Right lobe of liver (tissue), 6 donors: Measurements from ENCODE around the gene HSPH1. TPM values are rescaled to one million over a fixed set of nuclear protein-coding genes. Genes with fewer than 3 reads are reported as not detected.

Experiments used
- ATAC-seq, 4 donors: fragments of 200-7000 bp; cut with Tn5 transposase; one replicate each; pipeline ENCODE4 v1.9.1; 2020; ENCODE audit warnings: mild to moderate bottlenecking in 4 of 4, moderate library complexity in 4 of 4
- DNase-seq, 3 donors: peaks; one replicate each; pipeline ENCODE4 v3.0.0-alpha.2; 2020
- H3K27ac ChIP-seq, 3 donors: fragments of 200-600 bp; one replicate each; pipeline ENCODE4 v1.8.0; 2022
- H3K27me3 ChIP-seq, 2 donors: fragments of 200-600 bp; one replicate each; pipeline ENCODE4 v1.8.0; 2022
- H3K36me3 ChIP-seq, 4 donors: fragments of 200-600 bp; sonication (generic) in 1 of 4; one replicate each; pipeline versions ENCODE4 v1.5.1 to v1.8.0; 2017 to 2022; ENCODE audit warnings: control low read depth in 1 of 4
- H3K4me1 ChIP-seq, 4 donors: fragments of 200-600 bp; sonication (generic) in 1 of 4; one replicate each; pipeline versions ENCODE4 v1.5.1 to v1.8.0; 2017 to 2022; ENCODE audit warnings: control low read depth in 1 of 4
- H3K4me3 ChIP-seq, 3 donors: fragments of 200-600 bp; one replicate each; pipeline ENCODE4 v1.8.0; 2022
- H3K9me3 ChIP-seq, 4 donors: fragments of 200-600 bp; sonication (generic) in 1 of 4; one replicate each; pipeline versions ENCODE4 v1.5.1 to v1.8.0; 2017 to 2022; ENCODE audit warnings: control low read depth in 1 of 4
- POLR2A ChIP-seq: fragments of 450-650 bp; IDR thresholded peaks from one replicate; pipeline ENCODE4 v1.6.1; 2017; ENCODE audit warnings: antibody characterized with exemption, mild to moderate bottlenecking
- WGBS: methylation state at CpG from one replicate; pipeline ENCODE4 v1.1.6; 2018; ENCODE audit warnings: low coverage, low lambda C conversion rate; ENCODE audit not compliant: insufficient coverage; ENCODE audit errors: missing lambda C conversion rate; 5-methylcytosine and 5-hydroxymethylcytosine counted together
- intact Hi-C, 2 donors: fragments of 100-400 bp; cut with DNase I; formaldehyde crosslinking; loops; one replicate each; pipeline versions ENCODE4 v1.11.2 to v1.14.1; 2022
- total RNA-seq, 6 experiments: library from RNA; depleted of rRNA in 2 of 6; stranded (reverse); fragments of >200 nt in 2 of 6; fragmentation: NEBNext Ultra II Directional in 3 of 6; extraction: Animal tissue kit (Norgen Biotek cat#: 25700) in 3 of 6; gene quantifications; one replicate each; pipeline versions ENCODE4 v1.1.0 to v1.2.4, GENCODE V29; 2016 to 2023
- TF ChIP-seq, protein P1 (sequence below), 4 donors: fragments of 200-600 bp in 3 of 4; fragments of 450-650 bp in 1 of 4; IDR thresholded peaks; one replicate each; pipeline versions ENCODE4 v1.5.1 to v1.8.0; 2016 to 2022; ENCODE audit warnings: antibody characterized with exemption in 4 of 4, mild to moderate bottlenecking in 2 of 4
- donor health status: DM: no; HTN: yes; CAD: no.
- donor health status: DM: no; HTN: no; CAD: no.
- donor health status: DM: no; HTN: no; CAD: no.
- donor health status: DM: no; HTN: yes; CAD: no.
- donor health status: DM: no; HTN: yes; CAD: no.

HSPH1 gene
- total RNA-seq, 6 experiments from 2014 or later, result 19.6 to 60.8 (median 31.0) TPM

DNA sequence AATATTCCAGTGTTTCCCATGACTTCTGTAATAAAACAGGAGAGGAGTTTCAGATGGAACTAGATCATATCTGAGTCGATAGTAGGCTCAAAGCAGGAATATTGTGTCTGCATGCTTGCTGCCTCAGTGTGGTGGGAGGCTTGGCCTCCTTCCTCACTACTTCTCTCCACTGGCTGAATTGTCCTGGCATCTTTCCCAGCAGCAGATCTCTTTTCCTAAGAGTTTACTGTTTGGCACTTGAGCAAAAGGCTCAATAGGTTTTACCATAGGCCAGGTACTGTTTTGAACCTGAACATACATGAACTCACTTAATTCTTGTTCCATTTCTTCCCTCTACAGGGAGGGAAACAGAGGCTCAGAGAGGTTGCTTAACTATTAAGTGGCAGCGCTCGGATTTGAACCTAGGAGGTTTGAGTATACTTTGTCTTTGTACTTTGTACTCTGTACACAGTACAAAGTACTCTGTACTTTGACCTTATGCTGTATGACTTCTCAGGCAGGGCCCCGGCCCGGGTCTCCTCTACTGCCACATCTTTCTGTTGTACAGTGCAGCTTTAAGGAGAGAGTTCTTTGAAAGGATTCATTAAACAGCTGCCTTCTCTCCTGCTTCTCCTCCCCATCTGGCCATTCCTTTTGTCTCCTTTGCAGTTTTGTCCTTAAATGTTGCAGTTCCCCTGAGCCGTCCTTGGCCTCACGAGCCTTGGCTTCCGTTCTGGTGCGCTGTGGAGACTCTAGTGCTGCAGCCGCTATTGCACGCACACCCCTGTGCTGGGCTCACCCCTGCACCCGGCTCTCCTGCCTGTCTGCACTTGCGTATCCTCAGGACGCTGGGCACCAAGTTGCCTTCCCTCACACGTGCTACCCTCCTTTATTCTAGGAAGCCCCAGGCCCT is 46.2 kb upstream of the HSPH1 start:
- peak in 3 of 4 donors; percentile 28 to 52 (median 33) for ATAC-seq
- intact Hi-C loops, result no loop called here
- DNase-seq, result no peak

DNA sequence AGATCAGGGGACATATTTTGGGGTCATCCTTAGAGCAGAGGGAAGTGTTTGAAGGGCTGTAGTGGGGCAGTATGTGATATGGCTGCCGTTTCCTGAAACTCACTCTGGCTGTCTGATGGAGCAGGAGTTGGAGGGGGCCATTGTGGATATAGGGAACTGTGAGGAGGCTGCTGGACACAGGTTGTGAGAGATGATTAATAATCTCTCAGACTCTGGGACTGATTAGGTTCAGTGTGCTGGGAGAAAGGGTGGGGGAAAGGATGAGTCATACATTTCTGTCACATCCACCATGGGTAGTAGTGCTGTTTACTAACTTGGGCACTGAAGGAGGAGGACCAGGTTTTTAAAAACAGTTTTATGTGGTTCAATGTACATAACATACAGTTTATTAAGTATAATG is 42.9 kb upstream of the HSPH1 start:
- peaks cover 0 to 8% (median 2%) of the 10 kb centered on the region in 4 donors for H3K4me1 ChIP-seq
- H3K27me3 ChIP-seq, result no peaks in the 10 kb centered on the region
- no peaks in the 10 kb centered on the region for H3K9me3 ChIP-seq
- no peak for DNase-seq
- no peak overlapping the region for H3K4me3 ChIP-seq
- intact Hi-C loops, result no loop called here
- no peak overlapping the region for H3K27ac ChIP-seq
- peak in 1 of 4 donors; percentile 43 for ATAC-seq
- TF ChIP-seq POLR2A, result no peak
- TF ChIP-seq, protein P1, sequence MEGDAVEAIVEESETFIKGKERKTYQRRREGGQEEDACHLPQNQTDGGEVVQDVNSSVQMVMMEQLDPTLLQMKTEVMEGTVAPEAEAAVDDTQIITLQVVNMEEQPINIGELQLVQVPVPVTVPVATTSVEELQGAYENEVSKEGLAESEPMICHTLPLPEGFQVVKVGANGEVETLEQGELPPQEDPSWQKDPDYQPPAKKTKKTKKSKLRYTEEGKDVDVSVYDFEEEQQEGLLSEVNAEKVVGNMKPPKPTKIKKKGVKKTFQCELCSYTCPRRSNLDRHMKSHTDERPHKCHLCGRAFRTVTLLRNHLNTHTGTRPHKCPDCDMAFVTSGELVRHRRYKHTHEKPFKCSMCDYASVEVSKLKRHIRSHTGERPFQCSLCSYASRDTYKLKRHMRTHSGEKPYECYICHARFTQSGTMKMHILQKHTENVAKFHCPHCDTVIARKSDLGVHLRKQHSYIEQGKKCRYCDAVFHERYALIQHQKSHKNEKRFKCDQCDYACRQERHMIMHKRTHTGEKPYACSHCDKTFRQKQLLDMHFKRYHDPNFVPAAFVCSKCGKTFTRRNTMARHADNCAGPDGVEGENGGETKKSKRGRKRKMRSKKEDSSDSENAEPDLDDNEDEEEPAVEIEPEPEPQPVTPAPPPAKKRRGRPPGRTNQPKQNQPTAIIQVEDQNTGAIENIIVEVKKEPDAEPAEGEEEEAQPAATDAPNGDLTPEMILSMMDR (IDR thresholded peaks at IDR 0.05), result no peak
- no peaks in the 10 kb centered on the region for H3K36me3 ChIP-seq
- WGBS, result 100% methylated on average over 1 of the region's 1 CpG

More for the DNA sequence above, 46.2 kb upstream of the HSPH1 start:
- H3K9me3 ChIP-seq, result no peaks in the 10 kb centered on the region
- no peaks in the 10 kb centered on the region for H3K27me3 ChIP-seq
- no peak overlapping the region for H3K4me3 ChIP-seq
- H3K4me1 ChIP-seq, result no peaks in the 10 kb centered on the region
- no peaks in the 10 kb centered on the region for H3K36me3 ChIP-seq
- no peak overlapping the region for H3K27ac ChIP-seq
- WGBS, result 57% methylated on average over 12 of the region's 15 CpGs
- TF ChIP-seq, protein P1 (IDR thresholded peaks at IDR 0.05), result no peak
- no peak for TF ChIP-seq POLR2A

DNA sequence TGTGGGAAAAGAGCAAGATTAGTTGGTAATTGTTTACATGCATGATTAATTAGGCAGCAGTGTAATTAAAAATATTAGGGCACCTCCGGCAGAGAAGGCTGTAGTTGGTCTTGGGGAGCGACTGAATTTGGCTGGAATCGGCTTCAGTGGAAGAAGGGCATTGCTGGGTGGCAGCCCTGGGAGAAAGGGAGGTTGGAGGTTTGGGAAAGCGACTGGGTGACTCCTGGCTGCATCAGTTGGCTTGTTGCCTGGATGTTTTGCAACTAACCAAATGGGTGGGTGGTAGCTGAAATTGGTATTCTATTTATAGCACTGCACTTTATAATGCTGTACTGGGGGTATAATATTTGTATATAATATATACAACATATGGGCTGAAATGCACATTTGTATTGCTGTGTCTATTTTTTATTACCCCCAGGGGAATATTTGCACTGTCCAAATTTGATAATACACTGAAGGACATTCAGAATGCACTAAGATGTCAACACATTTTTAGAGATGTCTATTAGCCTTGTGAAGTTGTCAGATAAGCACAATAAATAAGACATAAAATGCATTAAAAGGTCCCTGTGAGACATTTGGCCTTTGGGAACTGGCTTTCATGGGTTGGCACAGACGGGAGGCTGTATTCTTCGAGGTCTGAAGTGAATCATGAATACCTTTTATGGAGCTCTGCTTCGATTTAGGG is 39.8 kb upstream of the HSPH1 start:
- Histone ChIP-seq H3K36me3 (no peaks in the 10 kb centered on the region), H3K27me3 (no peaks in the 10 kb centered on the region), H3K27ac (peak overlapping the region in 1 of 3 donors; percentile 95), H3K9me3 (no peaks in the 10 kb centered on the region), H3K4me3 (peak overlapping the region; percentile 70 to 71 (median 70)), H3K4me1 (peaks cover 0 to 8% (median 2%) of the 10 kb centered on the region in 4 donors)
- intact Hi-C loops, result no loop called here
- TF ChIP-seq, protein P1 (IDR thresholded peaks at IDR 0.05), result no peak
- no peak for TF ChIP-seq POLR2A
- DNase-seq (peak in 2 of 3 donors; percentile 52 to 69), ATAC-seq (peak in 2 of 4 donors; percentile 50 to 52)
- 36% methylated on average over 6 of the region's 7 CpGs for WGBS

DNA sequence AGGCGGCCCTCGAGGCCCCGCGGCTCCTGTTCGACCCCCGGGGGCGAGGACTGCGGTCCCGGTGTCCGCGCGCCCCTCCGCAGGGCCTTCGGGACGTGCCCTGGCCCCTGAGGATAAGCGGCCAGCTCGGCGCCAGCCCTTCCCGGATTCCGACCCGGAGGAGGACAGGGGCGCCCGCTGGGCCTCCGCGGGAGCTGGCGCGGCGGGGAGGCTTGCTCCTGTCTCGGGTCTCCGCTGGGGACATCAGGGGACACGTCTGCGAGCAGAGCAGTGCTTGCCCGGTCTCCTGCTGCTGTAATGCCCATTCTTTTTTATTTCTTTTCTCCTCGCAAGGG is 38.9 kb upstream of the HSPH1 start:
- Histone ChIP-seq H3K27me3 (no peaks in the 10 kb centered on the region), H3K4me3 (peak overlapping the region; percentile 70 to 71 (median 70)), H3K9me3 (no peaks in the 10 kb centered on the region), H3K36me3 (no peaks in the 10 kb centered on the region), H3K4me1 (peaks cover 0 to 8% (median 2%) of the 10 kb centered on the region in 4 donors), H3K27ac (peak overlapping the region; percentile 92 to 95 (median 95))
- ATAC-seq (peak; percentile 51 to 61 (median 52)), DNase-seq (peak; percentile 68 to 77 (median 70))
- TF ChIP-seq, protein P1 (IDR thresholded peaks at IDR 0.05), result no peak
- TF ChIP-seq POLR2A, result peak; percentile 25
- intact Hi-C loops, result no loop called here
- WGBS, result 0% methylated on average over 6 of the region's 34 CpGs
